Hepatocyte (in vitro differentiated cells): Measurements from ENCODE around the gene BPIFB6. TPM values are rescaled to one million over a fixed set of nuclear protein-coding genes. Genes with fewer than 3 reads are reported as not detected.

Source experiments
- DNase-seq: peaks from one replicate; pipeline ENCODE4 v3.0.0-alpha.2; 2016; ENCODE audit warnings: low spot score
- H2AFZ ChIP-seq: fragments of 200-600 bp; sonication (generic); 2 replicates; pipeline ENCODE4 v1.6.0; 2016; ENCODE audit warnings: antibody characterized with exemption, mild to moderate bottlenecking
- H3K27ac ChIP-seq: fragments of 200-600 bp; sonication (generic); 2 replicates; pipeline ENCODE4 v1.5.1; 2016; ENCODE audit warnings: mild to moderate bottlenecking
- H3K27me3 ChIP-seq: fragments of 200-600 bp; sonication (generic); 2 replicates; pipeline ENCODE4 v1.6.1; 2016
- H3K36me3 ChIP-seq: fragments of 200-600 bp; sonication (generic); replicated peaks from 2 replicates; pipeline ENCODE4 v1.5.1; 2016; ENCODE audit warnings: low read depth; ENCODE audit not compliant: insufficient read depth
- H3K4me1 ChIP-seq: fragments of 200-600 bp; sonication (generic); 2 replicates; pipeline ENCODE4 v1.5.1; 2016; ENCODE audit warnings: mild to moderate bottlenecking, moderate library complexity; ENCODE audit not compliant: insufficient read depth
- H3K4me2 ChIP-seq: fragments of 200-600 bp; sonication (generic); 2 replicates; pipeline ENCODE4 v1.6.0; 2016
- H3K4me3 ChIP-seq: fragments of 200-600 bp; sonication (generic); 2 replicates; pipeline ENCODE4 v1.5.1; 2016; ENCODE audit warnings: mild to moderate bottlenecking
- H3K79me2 ChIP-seq: fragments of 200-600 bp; sonication (generic); 2 replicates; pipeline ENCODE4 v1.6.0; 2017; ENCODE audit warnings: mild to moderate bottlenecking
- H3K9me2 ChIP-seq: fragments of 200-600 bp; sonication (generic); replicated peaks from 2 replicates; pipeline ENCODE4 v1.6.0; 2017; ENCODE audit warnings: mild to moderate bottlenecking; ENCODE audit not compliant: insufficient read depth
- H3K9me3 ChIP-seq: fragments of 200-600 bp; sonication (generic); 2 replicates; pipeline ENCODE4 v1.5.1; 2016; ENCODE audit warnings: low read depth, mild to moderate bottlenecking
- H4K20me1 ChIP-seq: fragments of 200-600 bp; sonication (generic); 2 replicates; pipeline ENCODE4 v1.6.0; 2016; ENCODE audit warnings: mild to moderate bottlenecking; ENCODE audit not compliant: insufficient read depth, poor library complexity, severe bottlenecking
- CTCF ChIP-seq: fragments of 200-600 bp; sonication (generic); IDR thresholded peaks from 2 replicates; pipeline ENCODE4 v1.5.1; 2016; ENCODE audit warnings: antibody characterized with exemption, mild to moderate bottlenecking; ENCODE audit not compliant: poor library complexity
- EZH2 ChIP-seq: fragments of 200-600 bp; sonication (generic); IDR thresholded peaks from 2 replicates; pipeline ENCODE4 v1.6.1; 2016; ENCODE audit warnings: antibody characterized with exemption, mild to moderate bottlenecking, borderline replicate concordance
- EZH2phosphoT487 ChIP-seq: fragments of 200-600 bp; sonication (generic); IDR thresholded peaks from one replicate; pipeline ENCODE4 v1.6.1; 2018; ENCODE audit warnings: antibody characterized with exemption, mild to moderate bottlenecking, low read depth, moderate library complexity; ENCODE audit not compliant: unreplicated experiment, severe bottlenecking
- WGBS: methylation state at CpG from one replicate; pipeline ENCODE4 v1.1.6; 2016; ENCODE audit warnings: low lambda C conversion rate; ENCODE audit errors: missing lambda C conversion rate; 5-methylcytosine and 5-hydroxymethylcytosine counted together
- polyA plus RNA-seq: library from polyadenylated mRNA; unstranded; fragments of >200 nt; fragmentation: Nextera tagmentation; extraction: Ambion mirVana; gene quantifications from 2 replicates; pipeline ENCODE4 v1.2.1, GENCODE V29; 2016
- total RNA-seq: library from RNA; depleted of rRNA; stranded (reverse); fragments of >200 nt; gene quantifications from 2 replicates; pipeline ENCODE4 v1.2.3, GENCODE V29; 2014

The BPIFB6 gene
- total and polyA plus RNA-seq, 2 experiments from 2014 or later, result not detected

- TF ChIP-seq EZH2phosphoT487, result no peak
- no peak for TF ChIP-seq EZH2
- no peak for TF ChIP-seq CTCF
- Histone ChIP-seq H2AFZ (no peak overlapping the region), H3K9me2 (no peaks in the 10 kb centered on the region), H3K27ac (no peak overlapping the region), H3K36me3 (no peaks in the 10 kb centered on the region), H3K79me2 (no peaks in the 10 kb centered on the region), H3K4me3 (no peak overlapping the region), H3K4me2 (no peak overlapping the region), H3K27me3 (peaks cover 2% of the 10 kb centered on the region), H3K4me1 (peaks cover 12% of the 10 kb centered on the region), H4K20me1 (no peaks in the 10 kb centered on the region), H3K9me3 (no peaks in the 10 kb centered on the region)
- 86% methylated on average over 13 of the region's 18 CpGs for WGBS
- no peak for DNase-seq
These were observed 45.0 kb upstream of the BPIFB6 start for GRCh38 chr20:32986331-32986966.

- Histone ChIP-seq H3K79me2 (no peaks in the 10 kb centered on the region), H3K4me3 (no peak overlapping the region), H3K4me2 (no peak overlapping the region), H3K36me3 (no peaks in the 10 kb centered on the region), H3K4me1 (peaks cover 12% of the 10 kb centered on the region), H2AFZ (no peak overlapping the region), H3K27me3 (peaks cover 6% of the 10 kb centered on the region), H3K9me3 (no peaks in the 10 kb centered on the region), H4K20me1 (no peaks in the 10 kb centered on the region), H3K27ac (no peak overlapping the region), H3K9me2 (no peaks in the 10 kb centered on the region)
- no peak for TF ChIP-seq EZH2phosphoT487
- no peak for TF ChIP-seq EZH2
- WGBS, result 92% methylated on average over 11 of the region's 11 CpGs
- no peak for DNase-seq
These were observed 44.2 kb upstream of the BPIFB6 start for GRCh38 chr20:32987044-32987825.

- Histone ChIP-seq H3K27me3 (peaks cover 6% of the 10 kb centered on the region), H2AFZ (no peak overlapping the region), H3K36me3 (no peaks in the 10 kb centered on the region), H3K4me2 (no peak overlapping the region), H3K4me1 (peaks cover 6% of the 10 kb centered on the region), H4K20me1 (no peaks in the 10 kb centered on the region), H3K79me2 (no peaks in the 10 kb centered on the region), H3K9me3 (no peaks in the 10 kb centered on the region), H3K9me2 (no peaks in the 10 kb centered on the region), H3K4me3 (no peak overlapping the region), H3K27ac (no peak overlapping the region)
- DNase-seq, result no peak
- no peak for TF ChIP-seq CTCF
- no peak for TF ChIP-seq EZH2
- TF ChIP-seq EZH2phosphoT487, result no peak
- 92% methylated on average over 16 of the region's 16 CpGs for WGBS
These were observed 43.4 kb upstream of the BPIFB6 start for GRCh38 chr20:32988008-32988407.
